ENCODE results near the gene STING1. TPM values are rescaled to one million over a fixed set of nuclear protein-coding genes. Genes with fewer than 3 reads are reported as not detected.

STING1 gene
- total and polyA plus RNA-seq, 2 of the 13 experiments (the other 11 are each of a cell fraction or from before 2014, with no cell fraction given), result 1.3 to 4.4 TPM

- TF ChIP-seq ZNF609 (CRISPR knock-in tag; IDR thresholded peaks at IDR 0.05; ENCODE audit: borderline replicate concordance) (peak; percentile 53; the same call in 1 of the 2 replicates), ZNF557 (CRISPR knock-in tag; IDR thresholded peaks at IDR 0.05) (0 out of 2 replicates have a peak, but pooled peaks have one; percentile 48), PLRG1 (conservative IDR thresholded peaks at IDR 0.05) (no peak), DNMT3B (CRISPR knock-in tag; conservative IDR thresholded peaks at IDR 0.05) (peak; percentile 57; the same call in 1 of the 2 replicates), DDIT3 (CRISPR knock-in tag; IDR thresholded peaks at IDR 0.05) (no peak), KDM4B (CRISPR knock-in tag; IDR thresholded peaks at IDR 0.05) (peak; percentile 88; the same call in 1 of the 2 replicates), SNRNP70 (IDR thresholded peaks at IDR 0.05; ENCODE audit: low read depth, low read length) (no peak), ZNF274 (CRISPR knock-in tag; IDR thresholded peaks at IDR 0.05) (peak; percentile 87; the same call in 1 of the 2 replicates), ZNF383 (CRISPR knock-in tag; IDR thresholded peaks at IDR 0.05; ENCODE audit: borderline replicate concordance) (no peak), ZNF225 (CRISPR knock-in tag; IDR thresholded peaks at IDR 0.05) (no peak), HOMEZ (CRISPR knock-in tag; IDR thresholded peaks at IDR 0.05; ENCODE audit: low read depth) (peak; percentile 56), ZBTB37 (CRISPR knock-in tag; IDR thresholded peaks at IDR 0.05) (no peak), ZBTB46 (CRISPR knock-in tag; IDR thresholded peaks at IDR 0.05; ENCODE audit: borderline replicate concordance) (no peak), KLF6 (CRISPR knock-in tag; IDR thresholded peaks at IDR 0.05) (peak; percentile 65; the same call in 1 of the 2 replicates), FOXM1 (CRISPR knock-in tag; IDR thresholded peaks at IDR 0.05) (no peak), ZNF138 (CRISPR knock-in tag; IDR thresholded peaks at IDR 0.05; ENCODE audit: low read depth) (peak; percentile 96; the same call in 1 of the 2 replicates), RBM22 (optimal IDR thresholded peaks at IDR 0.05; ENCODE audit: low read length) (peak; percentile 77)
These were observed 35.4 kb upstream of the STING1 start (continued) for GRCh38 chr5:139517683-139518564.

All from HepG2 (cell line).